HFF-Myc (cell line): ENCODE data around the gene KTN1.
A peak's percentile ranks its signal among the peaks of the same experiment; 100 is the strongest.

Experiments used
- DNase-seq: peaks from one replicate; pipeline ENCODE4 v3.0.0-alpha.2; 2011; ENCODE audit warnings: low read depth; ENCODE audit errors: extremely low read depth
- H3K4me3 ChIP-seq: replicated peaks from 2 replicates; pipeline ENCODE4 v1.5.1; 2011; ENCODE audit warnings: low read depth, mild to moderate bottlenecking, control low read depth, low read length
- TF ChIP-seq, protein P1 (sequence below): IDR thresholded peaks from 2 replicates; pipeline ENCODE4 v1.5.1; 2012; ENCODE audit warnings: mild to moderate bottlenecking, low read depth, low read length, control low read depth; ENCODE audit errors: missing control alignments

Gene KTN1

DNA sequence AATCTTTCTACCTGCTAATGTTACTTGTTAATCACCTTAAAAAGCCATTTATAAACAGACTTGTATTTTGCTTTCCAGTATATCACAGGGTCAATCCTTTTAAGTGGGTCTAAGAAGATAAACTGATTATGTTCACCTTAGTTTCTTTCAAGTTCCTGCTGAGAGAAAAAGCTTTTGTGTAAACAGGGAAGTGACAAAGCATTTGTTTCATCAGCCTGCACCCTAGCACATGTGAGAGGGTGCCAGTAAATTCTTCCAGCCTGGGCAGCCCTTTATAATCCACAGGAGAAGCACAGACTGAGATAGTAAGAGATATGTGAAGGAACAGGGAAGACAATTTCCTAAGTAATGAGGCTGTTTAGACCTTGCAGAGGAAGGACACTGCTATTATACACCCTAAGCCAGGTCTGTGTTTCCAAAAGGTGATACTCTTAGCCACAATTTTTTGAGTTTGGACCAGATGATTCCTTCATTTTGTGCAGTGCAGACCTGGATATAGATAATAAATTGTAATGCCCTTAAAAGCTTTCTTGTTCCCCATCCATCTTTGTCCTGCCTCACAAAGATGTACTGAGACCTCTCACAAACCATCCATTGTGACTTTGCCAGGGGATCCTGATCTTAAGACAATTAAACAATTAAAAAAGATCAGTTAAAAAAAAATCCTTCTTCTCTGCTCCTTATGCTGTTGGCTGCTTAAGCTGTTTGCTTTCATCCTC lies 150.7 kb downstream of the KTN1 start:
- no peak for DNase-seq
- TF ChIP-seq, protein P1, sequence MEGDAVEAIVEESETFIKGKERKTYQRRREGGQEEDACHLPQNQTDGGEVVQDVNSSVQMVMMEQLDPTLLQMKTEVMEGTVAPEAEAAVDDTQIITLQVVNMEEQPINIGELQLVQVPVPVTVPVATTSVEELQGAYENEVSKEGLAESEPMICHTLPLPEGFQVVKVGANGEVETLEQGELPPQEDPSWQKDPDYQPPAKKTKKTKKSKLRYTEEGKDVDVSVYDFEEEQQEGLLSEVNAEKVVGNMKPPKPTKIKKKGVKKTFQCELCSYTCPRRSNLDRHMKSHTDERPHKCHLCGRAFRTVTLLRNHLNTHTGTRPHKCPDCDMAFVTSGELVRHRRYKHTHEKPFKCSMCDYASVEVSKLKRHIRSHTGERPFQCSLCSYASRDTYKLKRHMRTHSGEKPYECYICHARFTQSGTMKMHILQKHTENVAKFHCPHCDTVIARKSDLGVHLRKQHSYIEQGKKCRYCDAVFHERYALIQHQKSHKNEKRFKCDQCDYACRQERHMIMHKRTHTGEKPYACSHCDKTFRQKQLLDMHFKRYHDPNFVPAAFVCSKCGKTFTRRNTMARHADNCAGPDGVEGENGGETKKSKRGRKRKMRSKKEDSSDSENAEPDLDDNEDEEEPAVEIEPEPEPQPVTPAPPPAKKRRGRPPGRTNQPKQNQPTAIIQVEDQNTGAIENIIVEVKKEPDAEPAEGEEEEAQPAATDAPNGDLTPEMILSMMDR = no peak
- H3K4me3 ChIP-seq = no peak overlapping the region

DNA sequence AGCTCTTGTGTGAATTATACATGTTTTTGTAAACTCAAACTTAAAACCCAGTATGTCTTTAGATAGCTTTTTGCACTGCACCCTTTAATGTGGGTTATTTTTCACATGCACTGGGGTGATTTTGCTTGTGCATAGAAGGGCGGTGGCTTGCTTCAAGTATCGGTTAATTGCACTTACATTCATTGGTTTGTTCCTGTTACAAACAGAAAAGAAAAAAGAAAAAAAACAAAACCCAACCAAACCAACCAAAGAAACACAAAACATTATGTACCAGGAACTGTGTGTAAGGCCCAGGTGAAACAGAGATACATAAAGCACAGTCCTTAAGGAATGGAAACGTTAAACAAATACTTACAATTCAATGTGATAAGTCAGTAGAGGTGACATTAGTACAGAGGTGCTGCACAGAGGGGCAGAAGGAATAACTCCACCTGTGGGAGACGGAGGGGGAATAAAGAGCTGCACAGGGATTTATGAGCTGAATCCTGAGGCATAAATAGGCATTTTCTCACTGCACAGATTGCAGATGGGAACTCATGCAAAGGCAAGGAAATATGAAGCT lies 151.4 kb downstream of the KTN1 start:
- no peak overlapping the region for H3K4me3 ChIP-seq
- DNase-seq = no peak
- TF ChIP-seq, protein P1 = no peak

DNA sequence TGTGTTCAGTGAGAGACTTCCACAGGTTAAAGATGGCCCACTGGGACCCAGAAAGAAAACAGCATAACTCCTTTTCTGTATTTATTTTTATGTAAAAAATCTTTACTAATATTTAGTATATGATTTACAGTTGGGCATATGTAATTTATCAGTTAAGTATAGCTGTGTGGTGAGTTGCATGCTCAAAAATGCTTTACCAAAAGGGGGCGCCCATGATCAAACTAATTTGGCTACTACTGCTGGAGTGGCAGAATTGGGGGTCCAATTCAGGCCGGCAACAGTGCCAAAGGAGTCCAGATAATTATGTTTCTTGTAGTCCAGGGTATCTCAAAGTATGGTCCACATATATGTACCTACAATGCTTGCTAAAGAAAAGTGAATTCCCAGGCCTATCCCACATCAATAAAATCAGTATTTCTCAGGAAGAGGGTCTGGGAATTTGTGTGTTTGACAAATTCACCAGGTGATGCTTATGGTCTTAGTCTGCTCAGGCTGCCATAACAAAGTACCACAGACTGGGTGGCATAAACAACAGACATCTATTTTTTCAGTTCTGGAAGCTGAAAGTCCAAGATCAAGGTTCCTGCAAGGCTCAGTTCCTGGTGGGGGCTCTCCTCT lies 152.0 kb downstream of the KTN1 start:
- TF ChIP-seq, protein P1 = peak; percentile 63
- H3K4me3 ChIP-seq = no peak overlapping the region
- no peak for DNase-seq

DNA sequence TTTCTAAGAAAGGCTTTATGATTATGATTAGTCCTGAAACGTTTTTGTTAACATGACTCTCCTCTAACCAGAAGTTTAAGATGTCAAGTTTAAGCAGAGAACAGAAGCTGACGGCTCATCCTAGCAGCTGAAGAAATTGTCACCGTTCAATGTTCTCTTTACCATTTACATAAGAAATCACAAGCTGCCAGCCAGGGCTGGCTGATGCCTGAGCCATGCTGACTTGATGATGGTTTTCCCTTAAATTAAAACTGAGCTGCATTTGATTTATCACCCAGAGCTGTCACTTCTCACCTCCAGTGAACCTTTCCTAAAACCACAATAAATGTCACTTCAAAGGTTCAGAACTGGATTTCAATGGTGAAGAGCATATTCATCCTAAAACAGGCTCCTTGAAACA lies 153.6 kb downstream of the KTN1 start:
- no peak for DNase-seq
- TF ChIP-seq, protein P1 = no peak

More for the DNA sequence above, 153.6 kb downstream of the KTN1 start:
- H3K4me3 ChIP-seq = no peak overlapping the region
